ENCODE measurements around the gene APBB3.

APBB3 gene

GRCh38 chr5:140554454-140554853 is 9.9 kb downstream of the APBB3 start:
- ChIA-PET CTCF (interaction anchor here (1.2 kb wide), 2 partner anchors 81 to 85 kb away, joined by 3 read pairs; partner anchors contain the start of gene TMCO6), POLR2A (interaction anchor here (0.5 to 0.9 kb wide), 3 partner anchors 9 to 259 kb away, joined by 3 to 4 read pairs (median 3); partner anchors contain the start of genes IK and NDUFA2)
- no peak overlapping the region; the same call in 1 of the 2 replicates for H3K4me3 ChIP-seq (ENCODE audit: low read depth, low read length)
- DNase-seq (ENCODE audit: low read depth, low spot score), result no peak
- no peak for TF ChIP-seq CTCF (IDR thresholded peaks at IDR 0.05; ENCODE audit: insufficient read depth, low read length, missing control alignments)

- no peak for DNase-seq (ENCODE audit: low read depth, low spot score)
- TF ChIP-seq CTCF (IDR thresholded peaks at IDR 0.05; ENCODE audit: insufficient read depth, low read length, missing control alignments), result no peak
- ChIA-PET CTCF (interaction anchor here (1.2 to 2.6 kb wide), 4 partner anchors 81 to 181 kb away, joined by 3 to 16 read pairs (median 4); partner anchors contain the start of gene TMCO6), POLR2A (interaction anchor here (0.7 kb wide), 1 partner anchor 259 kb away, joined by 3 read pairs; no protein-coding TSS in a partner anchor)
- no peak overlapping the region for H3K4me3 ChIP-seq (ENCODE audit: low read depth, low read length)
Measured at GRCh38 chr5:140553657-140554056, 10.7 kb downstream of the APBB3 start.

GRCh38 chr5:140551872-140552271 is 12.5 kb downstream of the APBB3 start:
- CTCF ChIA-PET, result interaction anchor here (1.4 to 2.6 kb wide), 3 partner anchors 11 to 87 kb away, joined by 3 to 16 read pairs (median 4); partner anchors contain the start of gene TMCO6
- no peak for TF ChIP-seq CTCF (IDR thresholded peaks at IDR 0.05; ENCODE audit: insufficient read depth, low read length, missing control alignments)
- no peak for DNase-seq (ENCODE audit: low read depth, low spot score)

GRCh38 chr5:140550147-140551079 is 14.0 kb downstream of the APBB3 start:
- DNase-seq (ENCODE audit: low read depth, low spot score), result no peak
- H3K4me3 ChIP-seq (ENCODE audit: low read depth, low read length), result no peak overlapping the region
- no peak for TF ChIP-seq CTCF (IDR thresholded peaks at IDR 0.05; ENCODE audit: insufficient read depth, low read length, missing control alignments)
- CTCF ChIA-PET, result interaction anchor here (1.4 kb wide), 1 partner anchor 10 kb away, joined by 3 read pairs; no protein-coding TSS in a partner anchor
- POLR2A ChIA-PET, result interaction anchor here (1.3 kb wide), 1 partner anchor 97 kb away, joined by 4 read pairs; the partner anchor contains the start of genes IK and NDUFA2

More at GRCh38 chr5:140551872-140552271, 12.5 kb downstream of the APBB3 start:
- H3K4me3 ChIP-seq (ENCODE audit: low read depth, low read length), result no peak overlapping the region
- POLR2A ChIA-PET, result interaction anchor here (0.8 kb wide), 1 partner anchor 10 kb away, joined by 3 read pairs; no protein-coding TSS in a partner anchor

- ChIA-PET POLR2A (interaction anchor here (1.3 to 3.0 kb wide), 3 partner anchors 15 to 98 kb away, joined by 4 to 24 read pairs (median 11); partner anchors contain the start of genes APBB3, IK, NDUFA2 and SLC35A4), CTCF (interaction anchor here (1.0 to 3.5 kb wide), 5 partner anchors 8 to 90 kb away, joined by 3 to 36 read pairs (median 17); partner anchors contain the start of genes APBB3, CD14, SLC35A4 and SRA1)
- DNase-seq (ENCODE audit: low read depth, low spot score), result no peak
- no peak for TF ChIP-seq CTCF (IDR thresholded peaks at IDR 0.05; ENCODE audit: insufficient read depth, low read length, missing control alignments)
- no peak overlapping the region for H3K4me3 ChIP-seq (ENCODE audit: low read depth, low read length)
Measured at GRCh38 chr5:140549237-140550144, 14.9 kb downstream of the APBB3 start.
